LNCAP (cell line): ENCODE measurements around the gene SMIM35.

Experiments
- CTCF ChIP-seq: fragments of 450-650 bp; IDR thresholded peaks from 2 replicates; pipeline ENCODE4 v1.5.1; 2017; ENCODE audit warnings: mild to moderate bottlenecking

The SMIM35 gene

DNA sequence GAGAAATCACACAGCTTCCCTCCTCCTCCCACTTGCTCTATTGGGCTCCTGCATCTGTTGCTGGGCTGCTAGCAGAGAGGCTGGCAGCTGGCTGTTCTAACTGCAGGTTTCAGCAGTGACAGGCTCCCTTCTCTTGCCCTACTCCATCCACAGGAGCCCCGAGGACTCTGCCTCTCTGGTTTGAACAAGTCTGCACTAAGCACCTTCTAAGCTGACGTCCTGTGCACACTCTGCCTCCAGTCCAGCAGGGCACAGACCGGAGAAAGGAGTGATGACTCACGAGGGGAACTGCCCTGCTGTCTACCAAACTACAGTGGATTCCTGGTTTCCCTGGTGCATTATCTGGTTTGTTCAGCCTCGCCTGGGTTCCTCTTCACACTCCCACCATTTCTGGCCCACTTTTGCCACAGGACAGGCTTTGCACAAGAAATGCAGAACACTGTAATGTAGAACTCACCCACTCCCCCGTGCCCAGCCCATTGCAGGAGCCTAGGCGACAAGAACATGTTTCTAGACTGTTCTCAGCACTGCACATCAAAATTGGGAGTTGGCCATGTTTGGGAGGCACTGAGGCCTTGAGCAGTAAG is 74.6 kb downstream of the SMIM35 start:
- no peak for TF ChIP-seq CTCF

GRCh38 chr11:118010738-118011461 is 75.9 kb downstream of the SMIM35 start:
- TF ChIP-seq CTCF, result no peak

DNA sequence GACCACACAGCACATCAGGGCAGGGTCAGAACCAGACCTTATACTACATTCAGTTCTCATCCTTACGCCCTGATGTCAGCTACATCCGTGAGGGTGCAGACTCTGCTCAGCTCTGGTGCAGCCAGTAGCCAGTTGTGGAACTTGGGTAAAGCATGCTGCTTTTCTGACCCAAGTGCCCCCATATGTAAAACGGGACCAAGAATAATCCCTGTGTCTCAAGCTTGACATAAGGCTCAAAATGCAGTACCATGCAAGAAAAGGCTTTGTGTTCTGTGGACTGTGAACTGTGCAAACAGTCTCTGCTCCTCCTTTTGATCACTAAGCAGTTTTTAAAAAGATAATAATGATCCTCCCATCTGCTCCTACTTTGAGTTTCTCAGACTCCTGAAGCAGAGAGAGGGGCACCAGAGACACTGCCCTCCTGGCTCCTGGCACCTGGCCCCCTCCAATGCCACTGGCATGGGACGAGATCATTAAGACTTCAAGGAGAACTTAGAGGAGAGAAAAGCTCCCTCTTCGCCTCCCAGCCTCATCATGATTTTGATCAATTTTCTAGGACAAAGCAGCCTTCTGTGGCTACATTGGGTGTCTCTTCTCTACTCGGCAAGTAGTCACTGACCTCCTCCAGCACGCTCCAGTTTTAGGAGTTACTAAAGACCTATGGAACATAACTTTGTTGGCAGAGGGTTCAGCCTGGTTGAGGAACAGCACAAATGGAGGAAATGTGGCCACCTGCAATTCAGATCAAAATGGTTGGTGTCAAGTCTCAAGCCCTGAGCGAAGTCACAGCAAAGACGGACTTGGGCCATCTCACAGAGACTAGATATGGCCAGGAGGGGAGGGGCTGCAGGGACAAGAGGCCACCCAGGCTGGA is 76.7 kb downstream of the SMIM35 start:
- TF ChIP-seq CTCF, result no peak

- TF ChIP-seq CTCF, result no peak
Observed at GRCh38 chr11:118008271-118008911, 78.4 kb downstream of the SMIM35 start.

DNA sequence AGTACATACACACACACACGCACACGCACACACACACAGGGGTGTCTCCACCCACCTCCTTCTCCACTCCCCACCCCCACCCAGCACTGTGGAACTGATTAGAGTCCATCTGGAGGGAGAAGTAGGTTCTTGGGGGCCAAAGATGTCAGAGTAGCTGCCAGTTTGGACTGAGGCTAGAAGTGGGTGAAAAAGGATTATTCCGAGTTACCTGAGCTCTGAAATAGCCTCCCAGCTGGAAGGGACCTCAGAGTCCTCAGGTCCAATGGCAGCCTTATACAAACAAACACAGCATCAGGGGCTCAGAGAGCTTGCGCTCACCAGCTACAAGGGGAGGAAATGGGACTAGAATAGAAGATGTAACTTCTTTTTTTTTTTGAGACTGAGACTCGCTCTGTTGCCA is 79.7 kb downstream of the SMIM35 start:
- no peak for TF ChIP-seq CTCF

GRCh38 chr11:118006153-118006534 is 80.6 kb downstream of the SMIM35 start:
- no peak for TF ChIP-seq CTCF
